Measurements from ENCODE around the gene RAB40A.

- TF ChIP-seq POLR2AphosphoS5 (IDR thresholded peaks at IDR 0.05) (no peak), CTCF (IDR thresholded peaks at IDR 0.05 in 8 of 11, conservative IDR thresholded peaks at IDR 0.05 in 3 of 11) (no peak), POLR2A (IDR thresholded peaks at IDR 0.05) (no peak)
Measured at GRCh38 chrX:103520386-103520785, 1.1 kb upstream of the RAB40A start.
